ENCODE data around the gene TENM4.

TENM4 gene

DNA sequence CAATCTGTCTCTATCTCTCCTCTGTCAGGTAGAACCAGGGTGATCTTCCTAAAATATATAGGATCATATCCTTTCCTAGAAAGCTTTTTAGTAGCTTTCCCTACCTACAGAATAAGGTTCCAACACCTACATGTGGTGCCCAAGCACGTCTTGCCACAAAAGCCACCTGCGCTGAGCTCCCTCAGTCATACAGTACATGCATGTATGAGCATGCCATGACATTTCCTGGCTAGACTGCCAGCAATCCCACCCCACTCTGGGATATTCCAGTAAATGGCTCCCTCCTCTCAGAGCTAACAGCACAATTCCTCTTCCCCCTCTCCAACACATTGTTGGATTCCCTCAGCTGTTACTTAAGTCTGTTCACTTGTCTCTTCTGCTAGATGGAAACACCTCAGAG, 398.0 kb downstream of the TENM4 start:
- Histone ChIP-seq H3K4me1 (ENCODE audit: control insufficient read depth, insufficient read depth, low read length) (no peaks in the 10 kb centered on the region), H3K27me3 (ENCODE audit: control insufficient read depth, insufficient read depth, low read length) (no peaks in the 10 kb centered on the region), H3K36me3 (ENCODE audit: control insufficient read depth, insufficient read depth, low read length) (no peaks in the 10 kb centered on the region), H3K9ac (ENCODE audit: low read depth, low read length) (no peak overlapping the region), H3K9me3 (ENCODE audit: control insufficient read depth, insufficient read depth, low read length) (no peaks in the 10 kb centered on the region), H3K4me3 (ENCODE audit: low read depth, low read length) (no peak overlapping the region)

DNA sequence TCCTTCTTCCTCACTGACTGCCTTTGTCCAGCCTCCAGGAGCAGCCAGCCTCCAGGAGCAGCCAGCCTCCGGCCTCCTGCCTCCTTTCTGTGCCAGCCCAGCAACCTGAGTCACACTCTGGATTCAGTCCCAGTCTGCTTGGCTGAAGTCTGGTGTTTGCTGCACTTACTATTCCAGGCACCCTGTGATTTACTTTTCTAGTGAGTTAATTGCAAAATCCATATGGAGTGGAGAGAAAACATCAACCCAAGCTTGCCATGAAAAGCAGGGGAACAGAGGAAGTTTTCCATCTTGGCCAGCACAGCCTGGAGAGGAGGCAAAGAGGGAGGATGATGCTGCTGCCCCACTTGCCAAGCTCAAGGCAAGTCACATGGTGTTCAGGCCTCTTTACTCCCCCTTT, 400.5 kb downstream of the TENM4 start:
- Histone ChIP-seq H3K9me3 (ENCODE audit: control insufficient read depth, insufficient read depth, low read length) (no peaks in the 10 kb centered on the region), H3K4me3 (ENCODE audit: low read depth, low read length) (no peak overlapping the region), H3K4me1 (ENCODE audit: control insufficient read depth, insufficient read depth, low read length) (no peaks in the 10 kb centered on the region), H3K36me3 (ENCODE audit: control insufficient read depth, insufficient read depth, low read length) (no peaks in the 10 kb centered on the region), H3K27me3 (ENCODE audit: control insufficient read depth, insufficient read depth, low read length) (no peaks in the 10 kb centered on the region), H3K9ac (ENCODE audit: low read depth, low read length) (no peak overlapping the region)

DNA sequence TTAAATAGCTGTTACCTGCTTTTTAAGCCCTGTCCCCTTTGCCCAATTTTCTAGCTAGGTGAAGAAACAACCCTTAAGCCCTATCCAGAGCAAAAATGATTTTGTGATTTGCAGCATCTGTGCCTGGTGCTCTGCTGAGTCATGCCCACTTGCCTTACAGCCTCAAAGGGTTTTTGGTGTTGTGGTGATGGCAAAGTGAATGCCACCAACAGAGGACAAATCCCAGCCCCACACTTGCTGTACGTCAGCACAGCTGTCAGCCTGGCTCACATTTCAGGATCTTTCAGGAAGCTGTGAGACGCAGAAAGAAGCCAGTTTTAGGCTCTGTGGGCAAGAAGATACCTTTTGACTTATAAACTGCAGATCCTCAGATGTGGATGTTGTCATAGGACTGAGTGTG, 401.7 kb downstream of the TENM4 start:
- no peaks in the 10 kb centered on the region for H3K9me3 ChIP-seq (ENCODE audit: control insufficient read depth, insufficient read depth, low read length)
- H3K27me3 ChIP-seq (ENCODE audit: control insufficient read depth, insufficient read depth, low read length) = no peaks in the 10 kb centered on the region
- no peak overlapping the region for H3K9ac ChIP-seq (ENCODE audit: low read depth, low read length)
- no peak overlapping the region for H3K4me3 ChIP-seq (ENCODE audit: low read depth, low read length)
- H3K4me1 ChIP-seq (ENCODE audit: control insufficient read depth, insufficient read depth, low read length) = no peaks in the 10 kb centered on the region
- no peaks in the 10 kb centered on the region for H3K36me3 ChIP-seq (ENCODE audit: control insufficient read depth, insufficient read depth, low read length)

DNA sequence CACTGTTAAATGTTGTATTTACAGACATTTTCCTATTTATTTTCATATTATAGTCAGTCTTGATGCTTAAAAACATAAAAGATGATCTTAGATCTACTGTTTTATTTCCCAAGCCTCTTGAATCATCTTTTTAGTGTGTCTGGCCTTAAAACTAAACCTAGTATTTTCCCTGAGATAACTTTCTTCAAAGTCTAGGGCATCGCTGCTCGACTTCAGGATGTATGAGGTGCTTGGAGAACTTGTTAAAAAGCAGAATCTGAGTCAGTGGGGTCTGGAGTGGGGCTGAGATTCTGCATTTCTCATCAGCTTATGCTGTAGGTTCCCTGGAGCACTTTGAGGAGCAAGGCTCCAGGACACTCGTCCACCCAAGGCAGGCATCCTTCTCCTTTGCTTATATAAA, 404.9 kb downstream of the TENM4 start:
- Histone ChIP-seq H3K9me3 (ENCODE audit: control insufficient read depth, insufficient read depth, low read length) (no peaks in the 10 kb centered on the region), H3K4me3 (ENCODE audit: low read depth, low read length) (no peak overlapping the region), H3K4me1 (ENCODE audit: control insufficient read depth, insufficient read depth, low read length) (no peaks in the 10 kb centered on the region), H3K9ac (ENCODE audit: low read depth, low read length) (no peak overlapping the region), H3K27me3 (ENCODE audit: control insufficient read depth, insufficient read depth, low read length) (no peaks in the 10 kb centered on the region), H3K36me3 (ENCODE audit: control insufficient read depth, insufficient read depth, low read length) (no peaks in the 10 kb centered on the region)

DNA sequence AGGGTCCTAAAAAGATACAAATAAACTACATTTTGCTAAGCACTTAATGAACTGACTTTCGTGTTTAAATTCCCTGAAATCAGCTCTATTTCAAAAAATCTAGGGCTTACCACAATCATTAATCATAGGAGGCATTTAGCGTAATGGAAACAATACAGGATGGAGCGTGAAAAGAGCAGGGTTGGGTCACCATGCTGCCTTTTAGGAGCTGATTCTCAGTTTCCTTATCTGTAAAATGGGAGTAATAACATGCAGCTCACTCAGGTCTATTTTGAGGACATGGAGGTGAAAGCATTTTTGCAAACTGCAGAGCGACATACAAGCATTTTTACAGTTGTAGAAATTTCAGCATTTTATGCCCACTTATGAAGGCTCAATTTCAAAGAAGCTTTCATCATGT, 407.0 kb downstream of the TENM4 start:
- Histone ChIP-seq H3K4me1 (ENCODE audit: control insufficient read depth, insufficient read depth, low read length) (no peaks in the 10 kb centered on the region), H3K9me3 (ENCODE audit: control insufficient read depth, insufficient read depth, low read length) (no peaks in the 10 kb centered on the region), H3K27me3 (ENCODE audit: control insufficient read depth, insufficient read depth, low read length) (no peaks in the 10 kb centered on the region), H3K36me3 (ENCODE audit: control insufficient read depth, insufficient read depth, low read length) (no peaks in the 10 kb centered on the region), H3K9ac (ENCODE audit: low read depth, low read length) (no peak overlapping the region), H3K4me3 (ENCODE audit: low read depth, low read length) (no peak overlapping the region)

DNA sequence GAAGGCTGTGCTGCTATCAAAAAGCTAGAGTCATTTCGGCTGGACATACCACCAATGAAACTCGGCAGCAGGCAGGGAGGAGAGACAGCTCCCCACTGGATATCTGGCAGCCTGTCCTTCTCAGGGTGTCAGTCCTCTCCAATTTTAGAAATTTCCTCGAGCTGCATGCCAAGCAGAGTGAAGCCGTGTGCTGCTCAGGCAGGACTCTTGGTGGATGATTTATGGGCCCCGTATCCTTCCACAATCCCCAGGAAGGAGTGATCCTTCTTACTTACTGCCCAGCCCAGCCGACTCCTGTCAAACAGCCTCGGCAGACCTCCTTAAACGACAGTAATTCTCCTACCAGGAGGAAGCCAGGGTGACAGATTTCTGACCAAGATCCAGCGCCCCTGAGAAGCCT, 410.4 kb downstream of the TENM4 start:
- no peaks in the 10 kb centered on the region for H3K36me3 ChIP-seq (ENCODE audit: control insufficient read depth, insufficient read depth, low read length)
- no peaks in the 10 kb centered on the region for H3K27me3 ChIP-seq (ENCODE audit: control insufficient read depth, insufficient read depth, low read length)
- H3K9ac ChIP-seq (ENCODE audit: low read depth, low read length) = no peak overlapping the region
- H3K4me3 ChIP-seq (ENCODE audit: low read depth, low read length) = no peak overlapping the region
- H3K9me3 ChIP-seq (ENCODE audit: control insufficient read depth, insufficient read depth, low read length) = no peaks in the 10 kb centered on the region
- peaks cover 4% of the 10 kb centered on the region for H3K4me1 ChIP-seq (ENCODE audit: control insufficient read depth, insufficient read depth, low read length)

DNA sequence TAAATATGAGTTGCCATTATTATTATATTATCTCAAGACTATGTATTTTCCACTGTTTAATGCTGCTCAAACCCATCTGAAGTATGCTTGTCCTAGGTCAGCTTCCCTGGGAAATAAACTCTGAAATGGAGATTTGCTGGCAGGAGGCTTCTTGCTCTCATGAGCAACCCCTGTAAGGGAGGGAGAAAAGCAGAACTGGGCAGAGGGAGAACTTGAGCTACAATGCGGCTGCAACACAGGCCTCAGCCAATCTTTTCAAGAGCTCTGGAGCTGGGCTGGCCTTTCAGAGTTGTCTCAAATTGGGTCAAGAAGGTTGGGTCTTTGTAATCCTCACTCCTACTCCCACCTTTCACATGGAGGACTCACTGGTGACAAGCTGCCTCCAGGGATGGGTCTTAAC, 412.6 kb downstream of the TENM4 start:
- no peaks in the 10 kb centered on the region for H3K9me3 ChIP-seq (ENCODE audit: control insufficient read depth, insufficient read depth, low read length)
- H3K27me3 ChIP-seq (ENCODE audit: control insufficient read depth, insufficient read depth, low read length) = no peaks in the 10 kb centered on the region
- H3K4me3 ChIP-seq (ENCODE audit: low read depth, low read length) = no peak overlapping the region
- no peaks in the 10 kb centered on the region for H3K36me3 ChIP-seq (ENCODE audit: control insufficient read depth, insufficient read depth, low read length)
- H3K9ac ChIP-seq (ENCODE audit: low read depth, low read length) = no peak overlapping the region
- H3K4me1 ChIP-seq (ENCODE audit: control insufficient read depth, insufficient read depth, low read length) = peaks cover 6% of the 10 kb centered on the region

DNA sequence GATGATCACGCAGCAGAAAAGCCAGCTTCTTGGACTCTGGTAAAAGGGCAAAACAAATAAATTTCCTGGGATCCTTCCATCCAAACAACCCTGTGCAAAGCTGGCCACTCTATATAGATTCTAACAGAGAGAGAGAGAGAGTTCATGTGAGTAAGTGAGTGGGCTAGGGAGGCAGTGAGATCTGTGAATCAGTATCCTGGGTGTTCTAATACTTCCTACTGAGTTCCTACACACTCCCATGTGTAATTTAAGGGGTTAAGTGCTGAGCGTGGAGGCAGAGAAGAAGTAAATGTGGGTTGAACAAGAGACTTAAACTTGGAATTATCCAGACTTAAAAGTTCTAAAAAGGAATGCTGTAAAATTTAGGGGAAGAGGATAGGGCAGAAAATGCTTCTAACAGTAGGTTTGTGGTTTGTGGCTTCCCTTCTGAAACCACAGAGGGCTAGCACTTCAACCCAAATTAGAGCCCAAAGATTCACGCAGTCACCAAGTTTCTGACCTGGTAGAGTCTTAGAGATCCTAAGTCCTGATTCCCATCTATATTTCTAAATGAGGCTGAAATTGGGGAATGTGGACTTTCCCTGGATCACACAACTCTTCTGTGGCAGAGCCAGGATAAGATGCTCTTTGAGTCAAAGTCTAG, 413.9 kb downstream of the TENM4 start:
- Histone ChIP-seq H3K4me3 (ENCODE audit: low read depth, low read length) (no peak overlapping the region), H3K9me3 (ENCODE audit: control insufficient read depth, insufficient read depth, low read length) (no peaks in the 10 kb centered on the region), H3K4me1 (ENCODE audit: control insufficient read depth, insufficient read depth, low read length) (peaks cover 6% of the 10 kb centered on the region), H3K36me3 (ENCODE audit: control insufficient read depth, insufficient read depth, low read length) (no peaks in the 10 kb centered on the region), H3K9ac (ENCODE audit: low read depth, low read length) (no peak overlapping the region), H3K27me3 (ENCODE audit: control insufficient read depth, insufficient read depth, low read length) (no peaks in the 10 kb centered on the region)

DNA sequence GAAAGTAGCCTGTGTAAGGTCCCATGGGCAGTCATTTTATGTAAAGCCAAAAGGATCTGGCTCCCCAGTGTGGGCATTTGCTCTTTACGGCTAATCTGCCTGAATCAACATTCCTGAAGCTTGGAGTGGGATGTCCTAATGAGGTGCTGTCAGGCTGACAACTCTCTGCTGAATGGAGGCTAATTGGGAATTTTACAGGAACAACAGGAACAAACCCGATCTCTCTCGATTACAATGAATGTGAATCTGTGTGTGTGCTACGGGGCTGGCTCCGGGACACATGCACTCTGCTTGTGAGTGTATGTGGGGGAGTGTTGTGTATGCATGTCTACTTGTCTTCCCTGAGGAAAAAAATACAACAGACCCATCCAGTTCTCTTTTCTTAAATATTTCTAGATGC, 415.2 kb downstream of the TENM4 start:
- peaks cover 6% of the 10 kb centered on the region for H3K4me1 ChIP-seq (ENCODE audit: control insufficient read depth, insufficient read depth, low read length)
- no peak overlapping the region for H3K9ac ChIP-seq (ENCODE audit: low read depth, low read length)
- H3K27me3 ChIP-seq (ENCODE audit: control insufficient read depth, insufficient read depth, low read length) = no peaks in the 10 kb centered on the region

DNA sequence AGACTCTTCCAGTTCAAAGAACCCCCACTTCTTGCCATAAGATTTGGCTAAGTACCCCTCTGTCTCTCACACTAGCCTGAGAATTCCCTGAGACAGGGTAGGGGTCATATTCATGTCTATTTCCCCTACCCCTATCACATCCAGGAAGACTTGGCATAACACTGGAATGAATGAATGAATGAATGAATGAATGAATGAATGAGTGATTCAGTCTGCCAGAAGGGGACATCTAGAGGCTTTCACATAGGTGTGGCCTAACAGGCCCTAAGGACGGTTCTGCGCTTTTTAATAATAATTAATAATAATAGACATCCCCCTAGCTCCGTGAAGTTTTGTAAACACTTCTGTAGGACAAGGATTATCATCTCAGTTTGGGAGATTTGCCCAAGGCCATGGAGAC, 415.7 kb downstream of the TENM4 start:
- Histone ChIP-seq H3K4me3 (ENCODE audit: low read depth, low read length) (no peak overlapping the region), H3K36me3 (ENCODE audit: control insufficient read depth, insufficient read depth, low read length) (no peaks in the 10 kb centered on the region), H3K9me3 (ENCODE audit: control insufficient read depth, insufficient read depth, low read length) (no peaks in the 10 kb centered on the region), H3K9ac (ENCODE audit: low read depth, low read length) (no peak overlapping the region), H3K4me1 (ENCODE audit: control insufficient read depth, insufficient read depth, low read length) (peaks cover 6% of the 10 kb centered on the region), H3K27me3 (ENCODE audit: control insufficient read depth, insufficient read depth, low read length) (no peaks in the 10 kb centered on the region)

More for the DNA sequence above, 415.2 kb downstream of the TENM4 start:
- no peak overlapping the region for H3K4me3 ChIP-seq (ENCODE audit: low read depth, low read length)
- H3K9me3 ChIP-seq (ENCODE audit: control insufficient read depth, insufficient read depth, low read length) = no peaks in the 10 kb centered on the region
- H3K36me3 ChIP-seq (ENCODE audit: control insufficient read depth, insufficient read depth, low read length) = no peaks in the 10 kb centered on the region

DNA sequence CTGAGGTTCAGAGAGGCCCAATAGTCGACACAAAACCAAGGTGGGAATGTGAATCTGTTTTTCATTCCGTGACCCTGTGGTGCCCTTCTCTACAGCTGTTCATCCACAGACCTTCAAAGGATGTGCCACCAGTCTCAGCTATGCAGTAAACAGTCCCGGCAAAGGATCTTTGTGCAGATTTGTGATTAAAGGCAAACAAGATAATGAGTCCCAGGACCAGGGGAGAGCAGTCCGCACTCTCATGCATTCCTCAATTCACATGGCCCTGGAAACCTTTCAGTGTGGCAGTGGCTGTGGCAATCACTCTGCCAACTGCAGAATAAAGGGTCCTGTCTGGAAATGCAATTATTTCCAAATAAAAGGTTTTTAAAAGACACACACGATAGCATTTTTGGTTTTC, 418.6 kb downstream of the TENM4 start:
- Histone ChIP-seq H3K9me3 (ENCODE audit: control insufficient read depth, insufficient read depth, low read length) (no peaks in the 10 kb centered on the region), H3K27me3 (ENCODE audit: control insufficient read depth, insufficient read depth, low read length) (peaks cover 2% of the 10 kb centered on the region), H3K4me3 (ENCODE audit: low read depth, low read length) (no peak overlapping the region), H3K4me1 (ENCODE audit: control insufficient read depth, insufficient read depth, low read length) (peaks cover 6% of the 10 kb centered on the region), H3K9ac (ENCODE audit: low read depth, low read length) (no peak overlapping the region), H3K36me3 (ENCODE audit: control insufficient read depth, insufficient read depth, low read length) (no peaks in the 10 kb centered on the region)

DNA sequence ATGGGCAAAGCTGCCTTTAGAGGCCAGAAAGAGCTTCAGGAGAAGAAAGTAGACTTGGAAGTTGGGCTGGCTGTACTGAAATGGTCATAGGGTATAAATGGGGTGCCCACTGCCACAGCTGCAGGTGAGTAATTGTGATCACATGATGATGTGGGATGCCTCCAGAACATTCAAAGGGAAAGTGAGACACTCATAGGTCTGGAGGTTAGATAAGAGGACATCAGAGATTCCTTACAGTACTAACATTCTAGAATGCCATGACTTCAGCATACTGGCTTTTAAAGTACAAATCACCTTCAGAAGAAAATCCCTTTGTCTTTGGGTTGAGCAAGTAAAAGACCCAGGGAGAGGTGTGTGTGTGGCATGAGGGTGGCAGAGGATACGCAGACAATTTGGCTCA, 419.2 kb downstream of the TENM4 start:
- Histone ChIP-seq H3K9me3 (ENCODE audit: control insufficient read depth, insufficient read depth, low read length) (no peaks in the 10 kb centered on the region), H3K4me1 (ENCODE audit: control insufficient read depth, insufficient read depth, low read length) (peaks cover 6% of the 10 kb centered on the region), H3K4me3 (ENCODE audit: low read depth, low read length) (no peak overlapping the region), H3K27me3 (ENCODE audit: control insufficient read depth, insufficient read depth, low read length) (peaks cover 2% of the 10 kb centered on the region), H3K36me3 (ENCODE audit: control insufficient read depth, insufficient read depth, low read length) (no peaks in the 10 kb centered on the region), H3K9ac (ENCODE audit: low read depth, low read length) (no peak overlapping the region)

All from iPS-15b (cell line).